Upper lobe of left lung (tissue), 6 donors: ENCODE results near the gene SHCBP1L. TPM values are rescaled to one million over a fixed set of nuclear protein-coding genes. Genes with fewer than 3 reads are reported as not detected.

Experiments used
- ATAC-seq, 2 donors: fragments of 200-7000 bp; cut with Tn5 transposase; one replicate each; pipeline ENCODE4 v1.9.1; 2022; ENCODE audit warnings: mild to moderate bottlenecking in 2 of 2, moderate library complexity in 2 of 2; ENCODE audit not compliant: low FRiP score in 2 of 2
- DNase-seq, 2 donors: peaks; one replicate each; pipeline ENCODE4 v3.0.0-alpha.2; 2019 to 2020
- H3K27ac ChIP-seq, 4 donors: fragments of 200-600 bp; sonication (generic); one replicate each; pipeline ENCODE4 v1.5.1; 2016 to 2019
- H3K27me3 ChIP-seq, 4 donors: fragments of 200-600 bp; sonication (generic); one replicate each; pipeline ENCODE4 v1.5.1; 2017 to 2019
- H3K36me3 ChIP-seq, 4 donors: fragments of 200-600 bp; sonication (generic); one replicate each; pipeline ENCODE4 v1.5.1; 2016 to 2019
- H3K4me1 ChIP-seq, 4 donors: fragments of 200-600 bp; sonication (generic); one replicate each; pipeline ENCODE4 v1.5.1; 2018 to 2019
- H3K4me3 ChIP-seq, 4 donors: fragments of 200-600 bp; sonication (generic); one replicate each; pipeline ENCODE4 v1.5.1; 2017 to 2019; ENCODE audit warnings: mild to moderate bottlenecking in 2 of 4, moderate library complexity in 1 of 4
- H3K9me3 ChIP-seq, 4 donors: fragments of 200-600 bp; sonication (generic); one replicate each; pipeline ENCODE4 v1.5.1; 2018 to 2019
- CTCF ChIP-seq, 6 experiments: fragments of 450-650 bp in 4 of 6; fragments of 200-600 bp in 2 of 6; sonication (generic) in 2 of 6; IDR thresholded peaks; one replicate each; pipeline ENCODE4 v1.5.1; 2016 to 2019; ENCODE audit warnings: antibody characterized with exemption in 6 of 6
- EP300 ChIP-seq, 4 donors: sonication (generic); formaldehyde crosslinking; IDR thresholded peaks; one replicate each; pipeline ENCODE4 v1.5.1; 2017; ENCODE audit warnings: antibody characterized with exemption in 4 of 4, control low read depth in 2 of 4
- POLR2A ChIP-seq, 4 donors: fragments of 450-650 bp; IDR thresholded peaks; one replicate each; pipeline ENCODE4 v1.5.1; 2016 to 2017; ENCODE audit warnings: antibody characterized with exemption in 4 of 4, mild to moderate bottlenecking in 2 of 4
- POLR2AphosphoS5 ChIP-seq, 2 donors: sonication (generic); formaldehyde crosslinking; IDR thresholded peaks; one replicate each; pipeline ENCODE4 v1.5.1; 2017; ENCODE audit warnings: antibody characterized with exemption in 2 of 2
- WGBS, 2 donors: methylation state at CpG; one replicate each; pipeline ENCODE4 v1.1.5; 2017 to 2018; 5-methylcytosine and 5-hydroxymethylcytosine counted together
- total RNA-seq, 6 donors: library from RNA; depleted of rRNA in 4 of 6; stranded (reverse); fragments of >200 nt in 4 of 6; gene quantifications; one replicate each; pipeline versions ENCODE4 v1.1.0 to v1.2.1, GENCODE V29; 2016 to 2021
- donor health status: DM: no; HTN: no; CAD: no; lungs with moderate emphysema.
- donor health status: DM: no; HTN: yes; CAD: no; lungs with severe emphysema.

Gene SHCBP1L
- total RNA-seq, 6 donors from 2014 or later = not detected

- no peak for TF ChIP-seq EP300 (IDR thresholded peaks at IDR 0.05)
- TF ChIP-seq POLR2A (IDR thresholded peaks at IDR 0.05) = no peak
- TF ChIP-seq CTCF (IDR thresholded peaks at IDR 0.05) = no peak
- TF ChIP-seq POLR2AphosphoS5 (IDR thresholded peaks at IDR 0.05) = no peak
- ATAC-seq (no peak), DNase-seq (no peak)
- Histone ChIP-seq H3K4me1 (no peaks in the 10 kb centered on the region), H3K27ac (no peak overlapping the region), H3K36me3 (no peaks in the 10 kb centered on the region), H3K27me3 (no peaks in the 10 kb centered on the region), H3K9me3 (no peaks in the 10 kb centered on the region), H3K4me3 (no peak overlapping the region)
- 57 to 71% methylated on average over 2 of the region's 2 CpGs for WGBS, 2 donors
Measured at GRCh38 chr1:182974506-182975191, 21.7 kb upstream of the SHCBP1L start.

GRCh38 chr1:182972829-182973228 lies 19.9 kb upstream of the SHCBP1L start:
- no peaks in the 10 kb centered on the region for H3K9me3 ChIP-seq
- H3K27ac ChIP-seq = no peak overlapping the region
- ATAC-seq = no peak
- H3K4me1 ChIP-seq = no peaks in the 10 kb centered on the region
- no peaks in the 10 kb centered on the region for H3K27me3 ChIP-seq
- H3K4me3 ChIP-seq = no peak overlapping the region
- H3K36me3 ChIP-seq = no peaks in the 10 kb centered on the region
- TF ChIP-seq EP300 (IDR thresholded peaks at IDR 0.05) = no peak
- no peak for TF ChIP-seq POLR2AphosphoS5 (IDR thresholded peaks at IDR 0.05)
- no peak for TF ChIP-seq CTCF (IDR thresholded peaks at IDR 0.05)
- TF ChIP-seq POLR2A (IDR thresholded peaks at IDR 0.05) = no peak
- WGBS, 2 donors = 83 to 85% methylated on average over 6 of the region's 6 CpGs
- DNase-seq = no peak

- DNase-seq = no peak
- TF ChIP-seq CTCF (IDR thresholded peaks at IDR 0.05) (no peak), POLR2A (IDR thresholded peaks at IDR 0.05) (no peak), POLR2AphosphoS5 (IDR thresholded peaks at IDR 0.05) (no peak), EP300 (IDR thresholded peaks at IDR 0.05) (no peak)
- H3K36me3 ChIP-seq = no peaks in the 10 kb centered on the region
- ATAC-seq = no peak
- H3K27ac ChIP-seq = no peak overlapping the region
- no peaks in the 10 kb centered on the region for H3K27me3 ChIP-seq
- WGBS, 2 donors = 68 to 72% methylated on average over 2 of the region's 2 CpGs
- H3K4me1 ChIP-seq = no peaks in the 10 kb centered on the region
- no peaks in the 10 kb centered on the region for H3K9me3 ChIP-seq
- H3K4me3 ChIP-seq = no peak overlapping the region
Measured at GRCh38 chr1:182972231-182972630, 19.3 kb upstream of the SHCBP1L start.

GRCh38 chr1:182971219-182971618 lies 18.3 kb upstream of the SHCBP1L start:
- no peak for DNase-seq
- H3K36me3 ChIP-seq = no peaks in the 10 kb centered on the region
- H3K27ac ChIP-seq = no peak overlapping the region
- no peaks in the 10 kb centered on the region for H3K27me3 ChIP-seq
- ATAC-seq = no peak
- 94 to 97% methylated on average over 1 of the region's 1 CpG for WGBS, 2 donors
- H3K9me3 ChIP-seq = no peaks in the 10 kb centered on the region
- H3K4me3 ChIP-seq = no peak overlapping the region
- H3K4me1 ChIP-seq = no peaks in the 10 kb centered on the region
- TF ChIP-seq POLR2A (IDR thresholded peaks at IDR 0.05) (no peak), CTCF (IDR thresholded peaks at IDR 0.05) (no peak), POLR2AphosphoS5 (IDR thresholded peaks at IDR 0.05) (no peak), EP300 (IDR thresholded peaks at IDR 0.05) (no peak)
